Activated naive CD4-positive, alpha-beta T cell treated with anti-CD3 and anti-CD28 coated beads, Interleukin-2, amount 10 ng/mL, durations not matched to agents 7 days and 5 days (primary cell): ENCODE measurements around the gene COX11.

Experiments
- CTCF ChIA-PET: fragments of 350-600 bp; sonication (Branson Sonifier 250); formaldehyde crosslinking; loops from one replicate; lab custom pipeline; 2021; ENCODE audit warnings: antibody characterized with exemption; lab: Charles Lee
- DNase-seq: peaks from one replicate; pipeline ENCODE4 v3.0.0-alpha.2; 2020
- H3K27ac Mint-ChIP-seq: one replicate; pipeline ENCODE4 v1.8.0; 2021; ENCODE audit warnings: mild to moderate bottlenecking, moderate library complexity, mixed read lengths
- H3K27me3 Mint-ChIP-seq: one replicate; pipeline ENCODE4 v1.8.0; 2021; ENCODE audit warnings: mild to moderate bottlenecking, mixed read lengths
- H3K36me3 Mint-ChIP-seq: one replicate; pipeline ENCODE4 v1.8.0; 2021; ENCODE audit warnings: mixed read lengths
- H3K4me1 Mint-ChIP-seq: one replicate; pipeline ENCODE4 v1.8.0; 2021; ENCODE audit warnings: mixed read lengths
- H3K4me3 Mint-ChIP-seq: one replicate; pipeline ENCODE4 v1.8.0; 2021; ENCODE audit warnings: mild to moderate bottlenecking, moderate library complexity, mixed read lengths
- H3K9me3 Mint-ChIP-seq: one replicate; pipeline ENCODE4 v1.8.0; 2021; ENCODE audit warnings: mixed read lengths

COX11 gene

DNA sequence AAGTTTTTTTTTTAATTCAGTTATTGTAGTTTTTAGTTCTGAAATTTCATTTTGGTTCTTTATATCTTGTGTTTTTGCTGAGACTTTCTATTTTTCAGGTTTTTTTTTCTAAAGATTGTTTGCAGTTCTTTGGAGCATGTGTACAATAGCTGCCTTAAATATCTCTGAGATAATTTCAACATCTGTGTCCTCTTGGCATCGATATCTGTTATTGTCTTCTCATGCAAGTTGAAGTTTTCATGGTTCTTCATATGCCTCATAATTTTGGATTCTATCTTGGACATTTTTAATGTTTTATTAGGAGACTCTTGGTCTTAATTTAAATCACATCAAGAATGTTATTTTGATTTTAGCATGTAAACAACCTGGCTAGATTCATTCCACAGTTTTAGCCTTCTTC is 22.8 kb downstream of the COX11 start:
- Mint-ChIP-seq H3K36me3 (no peaks in the 10 kb centered on the region), H3K27me3 (peaks cover 5% of the 10 kb centered on the region), H3K27ac (no peak overlapping the region), H3K4me1 (no peaks in the 10 kb centered on the region), H3K4me3 (no peak overlapping the region), H3K9me3 (no peaks in the 10 kb centered on the region)
- CTCF ChIA-PET, result no interaction called here
- no peak for DNase-seq

DNA sequence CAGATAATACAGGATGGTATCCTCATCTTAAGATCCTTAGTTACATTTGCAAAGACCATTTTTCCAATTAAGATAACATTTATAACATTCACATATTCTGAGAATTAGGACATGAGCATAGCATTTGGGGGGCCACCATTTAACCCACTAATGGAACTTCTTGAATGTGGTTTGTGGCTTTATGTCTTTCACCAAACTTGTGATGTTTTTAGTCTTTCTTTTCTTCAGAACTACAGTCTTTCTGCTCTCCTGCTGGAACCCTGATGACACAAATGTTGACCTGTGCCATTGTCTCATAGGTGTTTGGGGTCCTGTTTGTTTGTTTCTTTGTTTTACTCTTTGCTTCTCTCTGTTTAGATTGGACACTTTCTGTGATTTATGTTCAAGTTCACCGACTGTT is 23.2 kb downstream of the COX11 start:
- Mint-ChIP-seq H3K27me3 (peaks cover 5% of the 10 kb centered on the region), H3K9me3 (no peaks in the 10 kb centered on the region), H3K36me3 (no peaks in the 10 kb centered on the region), H3K4me1 (no peaks in the 10 kb centered on the region), H3K27ac (no peak overlapping the region), H3K4me3 (no peak overlapping the region)
- no peak for DNase-seq
- CTCF ChIA-PET, result no interaction called here

DNA sequence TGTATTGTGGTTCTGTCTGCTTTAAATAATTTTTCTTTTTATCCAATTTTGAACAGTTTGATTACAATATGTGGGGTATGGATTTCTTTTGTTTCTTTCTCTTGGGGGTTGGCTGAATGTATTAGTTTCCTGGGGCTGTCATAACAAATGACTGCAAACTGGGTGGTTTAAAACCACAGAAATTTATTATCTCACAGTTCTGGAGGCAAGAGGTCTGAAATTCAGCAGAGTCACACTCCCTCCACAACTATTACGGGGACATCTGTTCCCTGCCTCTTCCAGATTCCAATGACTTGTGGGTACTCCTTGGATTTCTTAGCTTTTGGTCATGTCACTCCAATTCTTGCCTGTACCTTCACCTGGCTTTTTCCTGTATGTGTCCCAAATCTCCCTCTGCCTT is 23.7 kb downstream of the COX11 start:
- CTCF ChIA-PET, result no interaction called here
- Mint-ChIP-seq H3K27me3 (peaks cover 5% of the 10 kb centered on the region), H3K9me3 (no peaks in the 10 kb centered on the region), H3K27ac (no peak overlapping the region), H3K4me1 (no peaks in the 10 kb centered on the region), H3K36me3 (no peaks in the 10 kb centered on the region), H3K4me3 (no peak overlapping the region)
- no peak for DNase-seq

DNA sequence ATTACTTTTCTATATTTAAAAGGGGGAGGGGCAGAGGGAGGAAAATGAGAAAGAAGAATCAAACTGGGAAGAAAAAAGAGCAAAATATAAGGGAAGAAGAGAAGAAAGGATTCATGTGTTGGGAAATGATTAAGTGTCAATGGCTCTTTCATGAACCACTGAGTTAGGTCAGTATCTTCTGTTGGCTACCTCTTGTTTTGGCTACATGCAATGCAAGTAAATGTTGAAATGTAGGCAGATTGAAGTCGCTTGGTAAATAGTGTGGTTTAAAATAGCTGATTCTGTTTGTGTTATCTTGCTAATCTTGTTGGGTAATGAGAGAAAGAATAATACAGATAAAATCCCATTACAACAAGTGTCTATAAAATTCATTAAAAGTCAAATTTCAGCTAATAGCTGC is 27.2 kb downstream of the COX11 start:
- H3K27me3 Mint-ChIP-seq, result peaks cover under 1% of the 10 kb centered on the region
- no peak for DNase-seq

DNA sequence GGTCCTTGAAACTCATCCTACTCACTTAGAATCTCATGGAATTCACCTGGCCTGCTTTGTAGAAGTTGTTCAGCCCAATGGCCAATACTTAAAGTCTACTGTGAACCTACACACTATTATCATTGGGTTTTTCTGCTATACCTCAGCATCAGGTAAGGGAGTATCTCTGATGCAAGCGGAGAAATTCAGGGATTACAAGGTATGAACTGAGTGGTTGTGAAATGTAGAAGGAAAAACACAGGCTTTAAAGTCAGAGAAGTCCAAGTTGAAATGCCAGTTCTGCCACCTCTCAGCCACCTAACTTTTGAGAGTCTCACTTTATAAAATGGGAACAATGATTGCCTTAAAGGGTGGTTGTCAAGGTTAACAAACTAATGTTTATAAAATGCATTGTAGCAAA is 31.0 kb downstream of the COX11 start:
- Mint-ChIP-seq H3K9me3 (no peaks in the 10 kb centered on the region), H3K27ac (no peak overlapping the region), H3K27me3 (no peaks in the 10 kb centered on the region), H3K4me3 (no peak overlapping the region), H3K4me1 (no peaks in the 10 kb centered on the region), H3K36me3 (no peaks in the 10 kb centered on the region)
- CTCF ChIA-PET, result no interaction called here
- no peak for DNase-seq

More for the DNA sequence above, 27.2 kb downstream of the COX11 start:
- H3K36me3 Mint-ChIP-seq, result no peaks in the 10 kb centered on the region
- H3K27ac Mint-ChIP-seq, result no peak overlapping the region
- CTCF ChIA-PET, result no interaction called here
- no peaks in the 10 kb centered on the region for H3K9me3 Mint-ChIP-seq
- H3K4me3 Mint-ChIP-seq, result no peak overlapping the region
- no peaks in the 10 kb centered on the region for H3K4me1 Mint-ChIP-seq

DNA sequence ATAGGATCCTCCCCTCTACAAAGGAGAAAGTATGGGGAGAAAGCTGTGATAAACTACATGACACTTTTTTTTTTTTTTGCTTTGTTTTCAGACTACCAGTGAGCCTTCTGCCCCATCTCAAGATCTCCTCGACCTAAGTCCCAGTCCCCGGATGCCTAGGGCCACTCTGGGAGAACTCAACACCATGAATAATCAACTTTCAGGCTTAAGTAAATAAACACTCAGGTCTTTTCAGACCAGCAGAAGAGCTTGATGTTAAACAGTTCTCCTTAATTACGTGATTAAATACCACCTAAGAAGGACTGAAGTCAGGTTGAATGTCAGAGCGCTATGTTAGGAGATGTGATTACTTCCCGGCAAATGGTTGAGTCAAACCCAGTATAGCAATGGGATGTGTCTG is 31.4 kb downstream of the COX11 start:
- Mint-ChIP-seq H3K4me3 (no peak overlapping the region), H3K36me3 (no peaks in the 10 kb centered on the region), H3K9me3 (no peaks in the 10 kb centered on the region), H3K4me1 (no peaks in the 10 kb centered on the region), H3K27ac (no peak overlapping the region), H3K27me3 (no peaks in the 10 kb centered on the region)
- no peak for DNase-seq
- CTCF ChIA-PET, result no interaction called here

DNA sequence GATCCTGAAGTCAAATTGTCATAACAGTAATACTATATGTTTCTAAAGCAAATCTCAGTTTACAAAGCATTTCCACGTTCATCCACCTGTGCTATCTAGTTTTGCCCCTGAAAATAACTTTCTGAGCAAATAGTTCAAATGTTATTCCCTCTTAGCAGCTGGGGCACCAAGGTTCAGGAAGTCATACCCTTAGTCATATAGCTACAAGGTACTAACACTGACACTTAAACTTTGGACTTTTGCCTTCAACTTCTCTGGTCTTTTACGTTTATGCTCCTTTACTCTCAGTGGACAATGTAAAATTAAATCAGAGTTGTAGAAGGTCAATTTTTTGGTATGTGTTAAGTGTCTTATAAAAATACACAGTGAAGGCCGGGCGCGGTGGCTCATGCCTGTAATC is 33.0 kb downstream of the COX11 start:
- CTCF ChIA-PET, result interaction anchor here (1.0 kb wide), 1 partner anchor 14 kb away, joined by 3 read pairs; no protein-coding TSS in a partner anchor
- H3K4me1 Mint-ChIP-seq, result no peaks in the 10 kb centered on the region
- no peak overlapping the region for H3K27ac Mint-ChIP-seq
- H3K9me3 Mint-ChIP-seq, result no peaks in the 10 kb centered on the region
- DNase-seq, result no peak
- no peaks in the 10 kb centered on the region for H3K27me3 Mint-ChIP-seq
- no peaks in the 10 kb centered on the region for H3K36me3 Mint-ChIP-seq
- no peak overlapping the region for H3K4me3 Mint-ChIP-seq

DNA sequence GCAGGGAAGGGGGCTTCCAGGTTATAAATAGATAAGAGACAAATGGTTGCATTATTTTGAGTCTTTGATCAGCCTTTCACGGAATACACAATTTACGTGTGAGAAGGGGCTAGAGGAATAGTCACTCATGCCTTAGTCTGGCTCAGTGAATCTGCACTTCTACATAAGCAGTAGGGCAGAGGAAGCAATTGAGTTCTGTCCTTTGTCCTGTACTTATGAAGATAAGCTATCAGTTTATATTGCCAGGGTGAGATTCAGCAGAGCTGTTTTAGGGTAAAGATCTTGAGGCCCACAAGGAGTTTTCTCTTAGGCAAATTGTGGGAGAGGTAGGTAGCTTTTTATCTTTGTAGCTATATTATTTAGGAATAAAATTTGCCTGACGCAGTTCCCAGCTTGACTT is 34.5 kb downstream of the COX11 start:
- H3K27me3 Mint-ChIP-seq, result no peaks in the 10 kb centered on the region
- no peak overlapping the region for H3K4me3 Mint-ChIP-seq
- H3K4me1 Mint-ChIP-seq, result no peaks in the 10 kb centered on the region
- H3K36me3 Mint-ChIP-seq, result no peaks in the 10 kb centered on the region
- CTCF ChIA-PET, result no interaction called here
- H3K27ac Mint-ChIP-seq, result no peak overlapping the region
- no peaks in the 10 kb centered on the region for H3K9me3 Mint-ChIP-seq
- no peak for DNase-seq

DNA sequence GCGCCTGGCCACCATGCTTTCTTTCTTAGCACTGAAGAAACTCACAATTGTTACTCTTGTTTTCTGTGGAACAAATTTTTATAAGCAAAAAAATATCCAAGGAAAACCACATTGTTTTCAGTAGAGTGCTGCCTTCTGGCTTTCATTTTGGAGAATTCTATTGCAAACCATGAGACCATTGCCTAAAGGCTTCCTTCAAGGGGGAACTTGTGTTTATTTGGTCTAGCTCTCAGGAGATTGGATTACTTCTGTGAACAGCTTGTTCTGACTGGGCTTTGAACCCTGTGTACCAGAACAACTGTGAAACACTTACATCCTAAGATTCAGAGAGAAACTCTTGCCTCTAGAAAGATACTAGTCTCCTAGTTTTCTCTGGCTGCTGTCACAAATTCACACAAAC is 35.7 kb downstream of the COX11 start:
- Mint-ChIP-seq H3K4me3 (no peak overlapping the region), H3K27ac (no peak overlapping the region), H3K27me3 (no peaks in the 10 kb centered on the region), H3K4me1 (no peaks in the 10 kb centered on the region), H3K36me3 (no peaks in the 10 kb centered on the region), H3K9me3 (no peaks in the 10 kb centered on the region)
- no peak for DNase-seq
- CTCF ChIA-PET, result no interaction called here

DNA sequence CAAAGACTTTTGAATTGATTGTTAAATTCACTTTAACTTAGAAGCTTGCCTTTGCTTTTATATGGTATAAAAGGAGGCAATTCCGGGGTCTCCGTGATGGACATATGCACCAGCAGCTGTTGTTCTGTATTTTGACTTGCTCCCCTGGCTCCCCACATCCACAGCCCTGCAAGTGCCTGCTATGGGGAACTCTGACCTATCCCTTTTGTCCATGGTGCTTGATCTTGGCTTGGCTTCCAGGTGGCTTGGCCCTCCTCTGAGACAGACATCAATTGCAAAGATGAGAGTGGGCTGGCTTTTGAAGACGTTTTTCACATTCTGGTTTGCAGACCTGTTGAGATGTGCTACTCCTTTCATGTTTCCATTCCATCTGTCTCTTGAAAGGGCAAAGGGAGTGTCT is 40.9 kb downstream of the COX11 start:
- Mint-ChIP-seq H3K9me3 (no peaks in the 10 kb centered on the region), H3K4me1 (no peaks in the 10 kb centered on the region)

DNA sequence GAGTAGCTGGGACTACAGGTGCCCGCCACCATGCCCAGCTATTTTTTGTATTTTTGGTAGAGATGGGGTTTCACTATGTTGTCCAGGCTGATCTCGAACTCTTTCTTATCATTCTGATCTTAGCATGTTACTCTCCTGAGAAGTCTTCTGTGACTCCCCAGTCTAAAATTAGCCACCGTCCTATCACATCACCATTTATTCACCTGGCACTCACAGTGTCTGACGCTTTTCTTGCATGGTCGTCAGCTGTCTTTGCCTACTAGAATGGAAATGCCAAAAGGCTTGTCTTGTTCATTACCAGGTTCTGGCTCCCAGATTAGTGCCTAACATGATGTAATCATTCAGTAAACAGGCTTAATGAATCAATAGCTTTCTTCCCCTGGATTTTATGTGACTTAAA is 44.0 kb downstream of the COX11 start:
- no peak for DNase-seq
- Mint-ChIP-seq H3K4me3 (no peak overlapping the region), H3K27me3 (peaks cover 4% of the 10 kb centered on the region), H3K27ac (no peak overlapping the region), H3K36me3 (no peaks in the 10 kb centered on the region), H3K4me1 (no peaks in the 10 kb centered on the region), H3K9me3 (no peaks in the 10 kb centered on the region)
- CTCF ChIA-PET, result no interaction called here

More for the DNA sequence above, 40.9 kb downstream of the COX11 start:
- Mint-ChIP-seq H3K27ac (no peak overlapping the region), H3K27me3 (peaks cover 4% of the 10 kb centered on the region), H3K36me3 (no peaks in the 10 kb centered on the region), H3K4me3 (no peak overlapping the region)
- CTCF ChIA-PET, result no interaction called here
- no peak for DNase-seq

DNA sequence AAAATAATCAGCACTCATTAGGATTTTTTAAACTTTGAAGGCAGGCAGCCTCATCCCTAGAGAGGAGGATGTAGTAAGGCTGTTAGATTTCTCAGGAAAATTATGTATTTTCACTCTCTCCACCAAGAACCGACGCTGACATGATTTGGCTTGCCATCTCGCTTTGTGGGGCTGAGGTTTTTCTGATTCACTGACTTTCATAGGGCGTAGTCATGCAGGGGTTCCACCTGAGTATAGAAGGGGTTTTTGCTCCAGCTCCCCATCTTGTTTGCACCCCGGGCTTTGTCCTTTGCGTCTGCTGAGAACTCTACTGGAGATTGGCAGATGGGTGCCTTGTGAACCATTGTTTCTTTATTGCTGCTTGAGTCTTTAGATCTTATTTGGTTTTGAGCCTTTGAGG is 47.6 kb downstream of the COX11 start:
- Mint-ChIP-seq H3K9me3 (peaks cover 8% of the 10 kb centered on the region), H3K27ac (no peak overlapping the region), H3K36me3 (no peaks in the 10 kb centered on the region), H3K27me3 (peaks cover 4% of the 10 kb centered on the region), H3K4me1 (no peaks in the 10 kb centered on the region), H3K4me3 (no peak overlapping the region)
- CTCF ChIA-PET, result no interaction called here
- DNase-seq, result no peak

DNA sequence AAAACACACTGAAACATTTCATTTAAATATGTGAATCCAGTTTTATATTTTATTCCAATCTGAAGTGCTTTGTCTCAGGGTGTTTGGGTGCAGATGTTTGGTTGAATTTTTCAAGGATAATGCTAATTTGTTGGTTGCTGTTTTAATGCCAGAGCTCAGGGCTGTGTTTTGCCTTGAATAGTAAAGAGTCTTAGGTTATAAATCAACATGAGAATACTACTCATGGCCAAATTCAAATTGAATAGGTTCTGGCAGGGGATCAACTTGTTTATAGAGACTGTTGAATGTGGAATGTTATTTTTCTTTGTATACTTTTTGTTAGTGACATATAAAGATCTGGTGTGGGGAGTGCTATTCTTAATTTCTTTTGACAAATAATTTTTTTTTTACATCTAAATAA is 49.0 kb downstream of the COX11 start:
- no peak overlapping the region for H3K27ac Mint-ChIP-seq
- no peaks in the 10 kb centered on the region for H3K27me3 Mint-ChIP-seq
- CTCF ChIA-PET, result no interaction called here
- H3K36me3 Mint-ChIP-seq, result no peaks in the 10 kb centered on the region
- no peak overlapping the region for H3K4me3 Mint-ChIP-seq
- no peaks in the 10 kb centered on the region for H3K4me1 Mint-ChIP-seq
- peaks cover 8% of the 10 kb centered on the region for H3K9me3 Mint-ChIP-seq
- DNase-seq, result no peak

DNA sequence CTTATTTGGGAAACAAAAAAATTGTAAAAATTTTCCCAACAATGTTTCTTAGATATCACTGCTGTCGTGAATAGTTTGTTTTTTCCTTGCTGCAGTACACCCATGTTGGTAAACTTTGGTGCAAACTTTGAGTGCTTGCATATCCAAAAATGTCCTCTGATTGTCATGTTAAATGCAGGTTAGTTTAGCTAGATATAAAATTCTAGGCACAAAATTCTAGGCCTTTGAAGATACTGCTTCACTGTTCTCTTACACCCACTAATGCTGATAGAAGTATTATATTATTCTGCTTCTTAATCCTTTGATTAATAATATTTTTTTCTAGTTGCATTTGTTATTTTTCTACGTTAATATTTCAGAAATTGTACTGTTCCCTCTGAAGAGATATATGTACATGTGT is 51.7 kb downstream of the COX11 start:
- Mint-ChIP-seq H3K4me3 (no peak overlapping the region), H3K36me3 (no peaks in the 10 kb centered on the region), H3K4me1 (no peaks in the 10 kb centered on the region), H3K27ac (no peak overlapping the region), H3K27me3 (no peaks in the 10 kb centered on the region), H3K9me3 (peaks cover 8% of the 10 kb centered on the region)
- CTCF ChIA-PET, result interaction anchor here (0.6 kb wide), 1 partner anchor 25 kb away, joined by 3 read pairs; no protein-coding TSS in a partner anchor
- DNase-seq, result no peak
